HG03565 (cell line): ENCODE results near the gene PCCA.

Experiments
- ATAC-seq: cut with Tn5 transposase; IDR thresholded peaks from one replicate; pipeline ENCODE4 v1.9.1; 2021; ENCODE audit warnings: mild to moderate bottlenecking, moderate library complexity; ENCODE audit not compliant: unreplicated experiment

Gene PCCA

DNA sequence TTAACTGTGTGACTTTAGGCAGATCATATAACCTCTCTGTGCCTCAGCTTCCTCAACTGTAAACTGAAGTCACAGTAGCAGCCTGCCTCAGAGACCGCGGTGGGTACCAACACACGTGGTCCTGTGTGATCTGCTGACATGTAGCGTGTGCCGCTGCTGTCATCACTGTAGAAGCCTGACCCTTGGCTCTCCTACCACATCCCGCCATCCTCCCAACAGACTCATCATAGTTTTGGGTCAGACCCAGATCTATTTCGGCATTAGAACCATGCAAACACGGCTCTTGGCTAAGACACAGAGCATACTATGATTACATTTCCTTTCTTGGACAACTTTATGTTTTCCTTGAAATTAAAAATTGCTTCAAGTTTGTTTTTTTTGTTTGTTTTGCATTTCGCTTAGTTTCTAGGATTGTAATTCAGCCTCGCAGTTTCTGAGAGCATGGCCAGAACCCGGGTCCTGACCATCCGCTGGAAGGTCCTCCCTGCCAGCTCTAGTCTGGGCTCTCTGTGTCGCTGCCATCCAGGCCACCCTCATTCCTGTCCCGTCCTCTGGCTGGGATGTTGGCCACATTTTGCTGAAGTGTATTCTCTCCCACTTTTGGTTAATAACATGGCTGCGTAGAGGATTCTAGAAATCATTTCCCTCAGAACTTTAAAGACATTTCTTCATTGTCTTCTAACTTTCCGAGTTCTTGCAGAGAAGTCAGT, 446.7 kb downstream of the PCCA start:
- no peak for ATAC-seq

DNA sequence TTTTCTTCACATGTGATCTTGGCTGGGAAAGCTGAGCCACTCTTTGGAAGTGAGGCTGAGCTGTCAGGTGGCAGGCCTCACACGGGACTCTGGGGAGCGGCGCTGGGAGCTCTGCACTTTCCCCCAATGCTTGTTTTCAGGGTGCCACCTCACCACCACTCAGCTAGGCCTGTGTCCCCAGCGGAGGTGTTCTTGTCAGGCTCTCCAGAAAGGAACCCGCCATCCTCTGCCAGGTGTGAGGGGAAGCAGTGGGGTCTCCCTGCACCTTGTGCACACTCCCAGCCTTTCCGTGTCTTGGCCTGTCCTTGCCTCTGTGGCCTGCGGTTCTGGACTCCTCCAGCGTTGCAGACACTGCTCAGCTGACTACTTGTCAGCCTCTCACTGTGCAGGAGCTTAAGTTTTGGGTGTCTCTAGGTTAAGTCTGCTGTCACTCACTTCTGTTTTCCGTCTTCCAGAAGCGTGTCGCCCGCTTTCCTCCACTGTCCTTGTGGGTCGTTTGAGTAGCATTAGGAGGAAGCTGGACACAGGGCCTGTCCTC, 447.8 kb downstream of the PCCA start:
- no peak for ATAC-seq

DNA sequence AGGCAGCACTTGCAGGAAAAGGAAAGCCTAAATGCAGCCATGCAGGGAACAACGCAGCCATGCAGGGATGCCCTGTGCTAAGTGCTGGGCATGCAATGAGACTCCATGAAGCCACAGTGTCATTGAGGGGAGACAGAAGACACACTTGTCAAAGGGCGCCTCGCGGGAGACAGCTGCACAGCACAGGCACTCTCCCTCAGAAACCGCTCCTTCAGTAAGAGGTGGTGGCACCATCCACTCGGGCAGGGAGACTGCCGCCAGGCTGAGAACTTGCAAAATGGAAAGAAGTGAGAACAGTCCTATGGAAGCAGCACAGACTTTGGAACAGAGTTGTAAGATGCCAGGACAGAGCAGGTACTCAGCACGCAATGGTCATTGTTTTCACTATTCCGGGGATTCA, 448.6 kb downstream of the PCCA start:
- ATAC-seq: no peak

DNA sequence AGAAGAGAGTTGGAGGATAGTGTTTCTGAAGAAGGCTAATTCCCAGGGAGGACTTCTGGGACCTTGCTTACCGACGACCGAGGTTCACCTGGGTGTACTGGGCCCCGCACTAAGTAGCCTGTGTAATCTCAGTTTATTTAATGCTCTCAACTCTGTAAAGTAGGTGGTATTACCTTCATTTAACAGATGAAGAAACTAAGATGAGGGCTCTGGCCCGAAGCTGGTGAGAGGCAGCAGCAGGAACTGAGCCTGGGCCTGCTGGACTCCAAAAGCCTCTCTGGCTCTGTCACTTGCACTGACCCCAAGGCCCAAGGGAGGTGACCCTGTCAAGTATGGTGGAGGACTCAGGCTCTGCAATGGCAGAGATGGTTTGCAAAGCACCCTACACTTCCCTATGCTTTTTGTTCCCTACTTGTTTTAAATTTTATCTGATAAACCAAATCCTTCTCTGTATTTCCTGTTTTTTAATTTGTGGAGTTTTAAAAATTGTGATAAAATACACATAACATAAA, 449.1 kb downstream of the PCCA start:
- ATAC-seq: no peak

DNA sequence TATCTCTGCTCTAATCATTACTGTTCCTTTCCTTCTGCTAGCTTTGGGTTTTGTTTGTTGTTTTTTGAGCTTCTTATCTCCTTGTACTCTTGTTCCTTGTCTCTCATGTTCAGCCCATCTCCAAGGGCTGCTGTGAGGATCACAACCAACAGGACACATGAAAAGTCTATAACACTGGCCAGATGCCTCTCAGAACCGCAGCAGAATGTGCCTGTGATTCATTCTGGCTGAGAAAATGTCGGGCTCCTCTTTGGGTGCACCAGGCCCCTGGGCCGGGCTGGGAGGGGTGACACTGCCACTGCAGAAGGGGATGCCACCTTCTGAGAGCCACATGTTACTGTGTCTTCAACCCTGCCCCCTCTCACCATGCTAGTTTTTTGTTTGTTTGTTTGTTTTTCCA, 451.7 kb downstream of the PCCA start:
- ATAC-seq: no peak

DNA sequence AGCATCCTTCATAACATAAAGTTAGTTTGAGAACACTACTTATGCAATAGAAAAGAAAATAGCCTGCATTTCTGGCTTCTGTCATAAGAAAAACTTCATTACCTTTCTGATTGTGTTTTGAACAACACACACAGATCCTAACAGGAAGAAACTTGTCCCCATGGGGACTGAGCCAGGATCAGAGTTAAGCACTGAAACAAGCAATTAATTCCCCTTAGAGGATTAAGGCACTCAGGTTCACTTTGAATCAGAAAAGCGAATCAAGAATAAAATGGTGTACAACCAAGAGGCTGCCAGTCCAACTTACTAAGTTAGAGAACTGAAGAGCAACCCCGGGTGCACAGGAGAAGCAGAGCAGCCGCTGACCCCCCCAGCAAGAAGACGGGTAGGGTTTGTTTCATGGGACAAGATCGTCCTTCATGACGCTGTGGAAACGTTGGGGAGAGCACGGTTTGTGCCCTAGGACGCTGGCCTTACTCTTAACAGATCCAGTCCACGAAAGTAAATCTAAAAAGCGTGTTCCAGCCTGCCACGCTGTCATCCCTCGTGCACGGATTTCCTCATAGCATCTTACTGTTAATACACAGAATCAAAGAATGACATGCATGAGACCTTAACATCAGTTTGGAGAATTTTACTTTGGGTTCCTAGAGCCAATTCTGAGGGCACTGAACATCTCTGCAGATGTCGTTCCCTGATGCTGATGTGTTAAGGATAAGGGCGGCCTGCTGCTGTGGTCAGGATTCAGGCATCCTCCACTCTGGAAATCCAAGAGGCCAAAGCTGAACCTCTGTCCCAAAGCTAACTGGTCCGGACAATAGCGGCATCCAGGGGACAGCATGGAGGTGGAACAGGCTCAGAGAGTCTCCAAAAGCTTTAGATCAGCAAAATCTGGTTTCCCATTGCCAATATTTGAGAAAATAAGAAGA, 453.3 kb downstream of the PCCA start:
- no peak for ATAC-seq

DNA sequence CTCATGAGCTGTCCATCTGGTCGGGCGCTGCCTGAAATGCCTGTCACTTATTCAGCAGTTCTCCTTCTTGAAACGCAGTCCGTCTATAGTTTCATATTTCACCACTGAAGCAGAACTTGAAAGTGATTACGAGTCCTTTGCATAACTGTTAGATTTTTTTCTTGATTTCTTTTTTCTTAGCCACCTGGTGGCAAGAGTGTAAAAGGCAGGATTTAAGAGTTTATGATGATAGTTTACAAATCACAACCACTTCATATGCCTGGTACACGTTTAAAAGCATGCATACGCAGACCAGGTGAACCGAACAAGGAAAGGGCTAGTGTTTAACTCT, 453.9 kb downstream of the PCCA start:
- ATAC-seq: peak; percentile 95

DNA sequence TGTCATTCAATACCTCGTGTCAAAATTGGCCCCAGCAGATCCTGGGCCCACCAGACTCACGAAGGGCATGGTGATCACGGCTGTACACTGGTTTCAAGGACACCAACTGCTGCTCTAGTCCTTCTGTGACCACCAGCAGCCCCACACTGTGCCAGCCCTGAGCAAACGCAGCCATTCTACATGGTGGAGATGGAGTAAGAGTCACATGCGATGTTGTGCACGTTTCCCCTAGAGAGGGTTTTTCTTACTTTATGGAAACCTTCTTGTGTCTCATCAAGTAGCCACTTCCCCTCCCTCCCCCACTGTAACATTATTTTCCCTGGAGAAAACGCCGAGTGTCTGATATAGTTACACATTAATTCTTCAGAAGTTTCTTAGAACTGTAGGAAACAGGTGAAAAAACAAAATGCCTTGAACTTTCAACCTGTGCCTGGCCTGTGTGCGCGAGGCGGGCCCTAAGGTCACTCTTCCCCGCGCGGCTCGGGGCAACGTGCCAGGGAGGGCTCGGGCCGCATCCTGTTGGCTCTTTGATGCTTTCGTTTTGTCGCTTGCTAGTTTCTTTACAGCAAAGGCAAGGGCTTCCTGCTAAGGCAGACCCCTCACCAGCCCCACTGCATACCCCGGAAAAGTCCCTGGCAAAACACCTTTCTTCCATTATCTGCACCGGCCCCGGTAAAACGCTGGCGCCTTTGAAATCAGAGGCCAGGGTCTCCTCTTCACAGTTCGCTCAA, 455.1 kb downstream of the PCCA start:
- ATAC-seq: no peak

DNA sequence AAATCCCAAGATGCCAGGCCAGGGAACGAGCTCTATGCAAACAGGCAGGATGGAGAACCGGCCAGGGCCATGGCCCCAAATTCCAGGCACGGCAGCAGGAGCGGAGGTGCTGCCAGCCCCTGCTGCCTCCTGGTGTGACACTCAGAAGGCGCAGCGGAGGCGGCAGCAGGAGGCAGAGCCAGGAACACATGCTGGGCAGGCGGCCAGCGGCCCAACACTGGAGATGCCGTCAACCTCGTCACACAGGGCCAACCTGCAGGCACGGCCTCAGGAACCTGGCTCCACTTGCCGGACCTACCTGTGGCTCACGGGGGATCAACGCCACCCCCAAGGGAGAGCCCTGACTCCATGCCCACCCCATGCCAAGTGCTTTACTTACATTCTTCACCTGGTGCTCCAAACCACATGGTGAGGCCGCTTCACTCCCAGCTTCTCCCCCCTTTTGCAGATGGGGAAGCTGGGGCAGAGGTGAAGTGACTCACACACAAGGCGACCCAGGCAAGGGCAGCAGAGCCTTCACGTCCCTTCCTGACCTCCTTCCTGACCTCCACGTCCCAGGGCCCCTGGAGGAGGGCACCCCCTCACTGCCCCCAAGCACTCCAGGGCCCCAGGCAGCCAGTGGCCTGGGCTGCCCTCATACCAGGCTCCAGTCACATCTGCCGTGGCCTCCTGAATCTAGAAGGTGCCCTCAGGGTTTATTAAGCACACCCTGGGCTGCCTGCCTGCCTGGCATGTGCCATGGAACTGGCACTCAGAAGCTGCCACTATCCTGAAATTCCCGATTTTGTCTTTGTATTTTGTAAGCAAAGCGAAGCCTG, 456.2 kb downstream of the PCCA start:
- no peak for ATAC-seq

DNA sequence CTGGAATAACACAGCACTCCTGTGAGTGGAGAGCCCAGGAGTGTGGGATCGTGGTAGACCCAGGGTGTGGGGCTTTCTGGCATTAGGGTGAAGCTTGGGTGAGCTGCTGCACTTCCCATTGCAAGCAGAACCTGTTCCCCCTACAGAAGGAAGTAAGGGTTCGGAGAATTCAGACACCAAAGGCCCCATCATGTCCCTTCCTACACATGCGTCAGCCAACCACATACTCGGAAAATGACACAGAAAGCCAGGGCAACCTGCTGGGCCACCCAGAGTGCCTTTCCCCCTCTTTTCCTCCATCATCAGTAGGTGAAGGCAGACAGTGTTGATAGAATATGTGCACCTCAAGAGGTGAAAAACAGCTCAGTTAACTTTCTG, 456.8 kb downstream of the PCCA start:
- ATAC-seq: no peak

DNA sequence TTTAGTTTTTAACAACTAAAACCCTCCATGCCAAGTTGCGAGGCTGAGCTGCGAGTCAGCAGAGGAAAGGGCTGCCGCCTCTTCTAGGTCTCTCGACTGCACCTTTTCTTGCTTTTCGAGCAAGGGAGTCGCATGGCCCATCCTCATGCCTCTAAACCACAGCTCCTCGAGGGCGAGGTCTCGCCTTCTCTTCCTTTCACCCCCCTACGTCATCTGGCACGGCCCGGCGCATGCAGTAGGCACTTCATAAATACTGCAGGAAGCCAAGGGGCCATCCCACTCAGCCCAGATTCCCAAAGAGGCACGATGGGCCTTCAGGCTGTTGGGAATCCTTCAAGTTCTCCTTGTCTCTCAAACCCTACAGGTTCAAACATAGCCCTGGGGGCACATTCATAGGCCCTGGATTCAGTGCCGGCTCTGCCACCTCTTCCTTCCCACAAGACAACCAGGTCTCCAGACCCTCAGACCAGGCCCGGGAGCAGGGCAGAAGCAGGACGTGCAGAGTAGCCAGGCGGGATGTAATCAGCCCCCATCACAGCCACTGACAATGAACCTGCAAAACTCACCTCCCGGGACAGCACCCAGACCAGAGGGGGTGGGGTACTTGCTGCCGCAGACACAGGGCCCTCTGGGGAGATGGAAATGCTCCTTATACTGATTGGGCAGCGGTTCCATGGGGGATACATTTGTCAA, 458.0 kb downstream of the PCCA start:
- no peak for ATAC-seq

DNA sequence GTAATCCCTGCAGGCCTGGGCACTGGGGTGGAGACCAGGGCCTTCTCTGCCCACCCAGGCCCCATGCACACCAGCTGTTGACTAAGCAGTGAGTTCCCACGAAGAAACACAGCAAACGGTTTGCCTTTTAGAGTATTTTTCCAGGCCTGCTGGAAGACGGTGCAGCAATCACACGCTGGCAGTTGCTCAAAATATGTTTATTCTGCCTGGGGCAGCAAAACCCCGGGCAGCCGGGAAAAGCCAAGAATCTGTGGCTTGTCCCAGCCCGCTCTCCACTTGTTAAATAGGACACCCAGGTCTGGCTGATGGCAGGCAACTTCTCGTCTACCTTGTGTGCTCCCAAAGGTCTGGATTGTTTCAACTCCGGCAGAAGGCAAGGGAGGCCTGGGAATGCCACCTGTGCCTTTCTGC, 458.9 kb downstream of the PCCA start:
- ATAC-seq: no peak

DNA sequence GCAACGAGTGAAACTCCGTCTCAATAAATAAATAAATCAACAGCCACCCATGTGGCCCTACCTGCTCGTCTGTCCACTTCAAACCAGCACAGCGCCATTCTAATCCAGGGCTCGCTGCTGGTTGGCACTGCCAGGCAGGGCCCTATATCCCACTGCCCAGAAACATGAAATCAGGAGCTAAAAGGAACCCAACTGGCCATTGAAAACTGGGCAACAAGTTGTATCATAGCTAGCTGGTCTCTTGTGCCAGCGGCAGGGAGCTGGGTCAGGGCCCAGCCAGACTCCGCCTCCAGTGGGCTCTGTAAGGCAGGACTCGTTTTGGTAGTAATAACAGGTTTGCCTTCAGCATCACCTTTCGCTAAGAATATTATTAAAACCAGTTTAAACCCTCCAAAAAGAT, 460.4 kb downstream of the PCCA start:
- no peak for ATAC-seq

DNA sequence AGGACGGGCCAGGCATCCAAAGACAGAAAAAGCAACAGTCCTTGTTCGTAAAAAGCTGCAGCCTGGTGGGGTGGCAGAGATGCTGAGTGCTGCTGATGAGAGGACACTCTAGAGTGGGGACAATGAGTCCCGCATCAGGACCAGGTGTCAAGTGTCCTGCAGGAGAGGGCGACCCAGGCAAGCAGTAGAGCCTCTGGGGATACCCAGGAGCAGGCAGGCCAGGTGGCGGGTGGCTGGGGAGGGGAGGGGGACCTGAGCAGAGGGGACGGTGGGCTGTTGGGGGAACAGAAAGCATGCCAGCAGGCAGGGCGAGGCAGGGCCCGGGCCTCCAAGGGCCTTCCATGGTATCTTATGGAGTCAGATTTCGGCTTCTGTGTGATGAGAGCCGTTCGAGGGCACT, 463.9 kb downstream of the PCCA start:
- no peak for ATAC-seq

DNA sequence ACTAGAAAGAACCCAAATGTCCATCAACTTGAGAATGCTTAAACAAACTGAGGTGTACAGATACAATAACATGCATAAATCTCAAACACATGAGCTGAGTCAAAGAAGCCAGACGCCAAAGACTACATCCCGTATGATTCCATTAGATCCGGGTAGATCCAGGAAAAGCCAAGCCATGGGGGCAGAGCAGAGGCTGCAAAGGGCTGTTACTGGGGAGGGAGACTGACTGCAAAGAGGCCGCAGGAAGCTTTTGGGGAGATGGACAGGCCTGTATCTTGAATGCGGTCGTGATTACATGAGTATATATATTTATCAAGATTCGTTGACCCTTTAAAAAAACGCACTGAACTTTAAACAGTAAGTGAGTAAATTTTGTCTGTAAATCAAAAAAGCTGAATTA, 471.0 kb downstream of the PCCA start:
- ATAC-seq: no peak

DNA sequence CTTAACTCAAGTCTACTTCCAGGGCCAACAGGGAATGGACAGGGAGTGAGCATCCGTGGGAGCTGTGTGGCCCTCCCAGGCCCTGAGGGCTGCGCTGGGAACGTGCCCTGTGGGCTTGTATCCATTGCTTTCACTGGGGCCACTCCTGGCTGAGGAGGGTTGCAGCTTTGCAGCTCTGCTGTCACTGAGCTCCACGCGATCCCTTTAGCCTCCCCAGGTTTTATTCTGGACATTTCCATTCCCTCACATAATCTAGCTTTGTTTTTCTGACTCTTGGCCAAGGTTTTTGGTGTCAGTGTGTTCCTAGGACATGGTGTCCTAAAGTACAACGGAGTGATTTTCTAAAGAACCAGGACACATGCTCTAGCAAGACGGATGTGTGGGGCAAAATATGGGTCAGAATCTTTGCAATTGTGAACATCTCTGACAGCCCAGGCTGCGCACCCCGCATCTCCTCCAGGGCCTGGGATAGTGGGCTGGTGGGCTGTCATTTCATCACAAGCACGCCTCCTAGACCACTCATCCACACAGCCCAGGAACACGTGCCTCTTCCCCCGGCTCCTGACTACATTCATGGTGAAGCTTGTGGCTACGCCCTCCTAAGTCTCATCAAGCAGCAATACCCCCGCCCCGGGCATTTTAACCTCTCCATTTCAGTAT, 471.7 kb downstream of the PCCA start:
- ATAC-seq: no peak

DNA sequence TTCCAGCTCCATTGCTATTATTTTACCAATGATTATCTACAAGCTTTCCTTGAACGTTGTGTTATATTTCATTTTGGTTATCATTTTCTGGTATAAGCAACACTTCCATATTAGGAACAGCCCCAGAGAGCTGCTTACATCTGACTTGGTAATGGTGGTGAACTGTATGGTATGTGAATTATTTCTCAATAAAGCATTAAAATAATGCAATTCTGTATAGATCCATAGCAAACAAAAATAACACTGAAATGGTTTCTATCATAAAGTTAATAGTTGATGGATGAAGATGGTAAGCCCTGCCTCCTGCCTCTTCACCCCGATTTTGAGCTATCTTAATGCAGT, 472.2 kb downstream of the PCCA start:
- no peak for ATAC-seq

DNA sequence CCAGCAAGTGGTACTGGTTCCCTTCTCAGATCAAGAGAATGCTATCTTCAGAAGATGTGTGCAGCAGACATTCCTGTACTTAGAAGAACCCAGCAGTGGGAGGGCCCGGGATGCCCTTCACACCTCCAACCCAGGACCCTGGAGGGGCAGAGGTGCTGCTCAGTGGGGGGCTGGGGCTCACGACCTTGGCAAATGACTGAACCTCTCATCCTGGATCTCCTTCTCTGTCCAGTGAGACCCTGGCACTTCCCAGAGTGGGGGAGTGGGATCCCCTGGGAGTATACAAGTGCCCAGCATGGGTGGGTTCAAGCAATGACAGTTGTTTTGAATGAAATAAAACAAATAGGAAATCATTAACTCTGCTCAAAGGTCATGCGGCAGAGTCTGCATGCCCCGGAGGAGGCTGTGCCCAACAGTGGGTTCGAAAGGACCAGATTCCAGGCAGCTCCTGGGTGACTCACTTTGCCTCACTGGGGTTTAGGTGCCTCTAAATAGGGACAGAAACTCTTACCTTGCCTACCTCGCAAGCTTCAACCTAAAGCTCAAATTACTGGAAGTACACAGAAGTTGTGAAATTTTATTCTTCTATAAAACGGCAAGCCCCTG, 472.8 kb downstream of the PCCA start:
- no peak for ATAC-seq

DNA sequence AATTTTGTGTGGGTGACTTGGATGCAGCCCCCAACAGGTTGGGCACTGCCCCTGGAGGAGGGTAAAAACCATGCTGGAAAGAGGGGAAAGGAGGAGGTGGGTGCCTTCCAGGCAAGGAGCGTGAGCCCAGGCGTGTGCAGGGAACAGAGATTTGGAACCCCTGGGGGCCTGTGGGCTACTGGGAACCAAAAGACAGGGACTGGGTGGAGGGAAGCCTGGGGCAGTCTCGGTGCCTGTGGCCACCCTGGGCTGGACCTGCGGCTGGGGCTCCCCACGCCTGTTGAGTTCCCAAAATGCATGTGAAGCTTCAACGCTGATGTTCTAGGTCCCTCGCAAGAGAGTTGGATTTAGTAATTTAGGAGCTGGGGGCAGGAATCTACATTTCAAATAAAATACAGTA, 474.9 kb downstream of the PCCA start:
- ATAC-seq: no peak
